Activated B cell treated with CpG ODN at 0.5 μM for 24 hours (primary cell): Measurements from ENCODE around the gene MYOZ3. TPM values are rescaled to one million over a fixed set of nuclear protein-coding genes. Genes with fewer than 3 reads are reported as not detected.
A peak's percentile ranks its signal among the peaks of the same experiment; 100 is the strongest.

Source experiments
- ATAC-seq: fragments of 200-7000 bp; cut with Tn5 transposase; one replicate; pipeline ENCODE4 v1.10.0; 2021; ENCODE audit warnings: low read depth, mild to moderate bottlenecking, moderate library complexity
- CTCF ChIA-PET: fragments of 350-600 bp; sonication (Branson Sonifier 250); formaldehyde crosslinking; loops from one replicate; lab custom pipeline; 2021; ENCODE audit warnings: antibody characterized with exemption; lab: Charles Lee
- POLR2A ChIA-PET: fragments of 350-600 bp; sonication (Branson Sonifier 250); formaldehyde crosslinking; loops from one replicate; lab custom pipeline; 2021; ENCODE audit warnings: antibody characterized with exemption; lab: Charles Lee
- DNase-seq: peaks from one replicate; pipeline ENCODE4 v3.0.0; 2022
- H3K27ac Mint-ChIP-seq: one replicate; pipeline ENCODE4 v1.8.0; 2020; ENCODE audit warnings: mixed read lengths
- H3K27me3 Mint-ChIP-seq: one replicate; pipeline ENCODE4 v1.8.0; 2021; ENCODE audit warnings: mixed read lengths
- H3K36me3 Mint-ChIP-seq: one replicate; pipeline ENCODE4 v1.8.0; 2021; ENCODE audit warnings: low read depth, mixed read lengths
- H3K4me1 Mint-ChIP-seq: one replicate; pipeline ENCODE4 v1.8.0; 2021; ENCODE audit warnings: mixed read lengths
- H3K4me3 Mint-ChIP-seq: one replicate; pipeline ENCODE4 v1.8.0; 2020; ENCODE audit warnings: mild to moderate bottlenecking, mixed read lengths
- H3K9me3 Mint-ChIP-seq: one replicate; pipeline ENCODE4 v1.8.0; 2020; ENCODE audit warnings: mixed read lengths
- CTCF ChIP-seq: fragments of 200-600 bp; IDR thresholded peaks from one replicate; pipeline ENCODE4 v1.8.0; 2022; ENCODE audit warnings: antibody characterized with exemption, mild to moderate bottlenecking
- intact Hi-C: fragments of 100-400 bp; cut with micrococcal nuclease; formaldehyde crosslinking; loops from one replicate; pipeline ENCODE4 v1.15.1; 2024
- total RNA-seq: library from RNA; stranded (reverse); gene quantifications from 2 replicates; pipeline ENCODE4 v1.2.3, GENCODE V29; 2022

MYOZ3 gene
- total RNA-seq, 1 donor from 2014 or later = 0.18 TPM

- POLR2A ChIA-PET = interaction anchor here (0.6 to 2.0 kb wide), 18 partner anchors 11 to 1071 kb away, joined by 3 to 25 read pairs (median 6); partner anchors contain the start of genes CD74, DCTN4, G3BP1 and GM2A
- H3K27ac Mint-ChIP-seq = no peak overlapping the region
- H3K27me3 Mint-ChIP-seq = no peaks in the 10 kb centered on the region
- CTCF ChIA-PET = interaction anchor here (0.7 to 3.2 kb wide), 7 partner anchors 8 to 465 kb away, joined by 3 to 22 read pairs (median 4); no protein-coding TSS in a partner anchor
- no peaks in the 10 kb centered on the region for H3K9me3 Mint-ChIP-seq
- TF ChIP-seq CTCF = no peak
- no peak overlapping the region for H3K4me3 Mint-ChIP-seq
- H3K4me1 Mint-ChIP-seq = peaks cover 6% of the 10 kb centered on the region
- DNase-seq = no peak
- peaks cover 36% of the 10 kb centered on the region for H3K36me3 Mint-ChIP-seq
- no peak for ATAC-seq
- intact Hi-C loops = loop anchor here (1.0 to 5.0 kb wide), 6 partner anchors 43 to 457 kb away; partner anchors contain the start of gene ANXA6
Measured at GRCh38 chr5:150700246-150700593, 39.2 kb downstream of the MYOZ3 start.

GRCh38 chr5:150700594-150701377, 39.7 kb downstream of the MYOZ3 start, which contains the start of gene RBM22:
Gene RBM22, minus strand, starts transcription at chr5:150701062. Its CDS starts 77 bp downstream, at chr5:150700985.
- Mint-ChIP-seq H3K9me3 (no peaks in the 10 kb centered on the region), H3K27me3 (no peaks in the 10 kb centered on the region), H3K27ac (no peak within 1 kb of the TSS), H3K4me1 (peaks cover 6% of the 10 kb centered on the region), H3K4me3 (no peak within 1 kb of the TSS), H3K36me3 (peaks cover 30% of the 10 kb centered on the region)
- POLR2A ChIA-PET = interaction anchor here (0.6 to 2.0 kb wide), 18 partner anchors 12 to 1071 kb away, joined by 3 to 25 read pairs (median 6); partner anchors contain the start of genes CD74, DCTN4, G3BP1 and GM2A
- CTCF ChIA-PET = interaction anchor here (0.7 to 3.2 kb wide), 9 partner anchors 8 to 464 kb away, joined by 3 to 22 read pairs (median 4); no protein-coding TSS in a partner anchor
- DNase-seq = peak; percentile 84
- intact Hi-C loops = loop anchor here (1.0 to 5.0 kb wide), 8 partner anchors 44 to 457 kb away; partner anchors contain the start of genes ANXA6 and RPS14
- ATAC-seq = peak; percentile 95
- no peak for TF ChIP-seq CTCF

GRCh38 chr5:150703762-150704161, 42.7 kb downstream of the MYOZ3 start:
- peaks cover 22% of the 10 kb centered on the region for H3K36me3 Mint-ChIP-seq
- DNase-seq (no peak), ATAC-seq (no peak)
- H3K27ac Mint-ChIP-seq = no peak overlapping the region
- POLR2A ChIA-PET = interaction anchor here (0.6 kb wide), 1 partner anchor 61 kb away, joined by 6 read pairs; no protein-coding TSS in a partner anchor
- CTCF ChIA-PET = no interaction called here
- H3K4me1 Mint-ChIP-seq = peaks cover 4% of the 10 kb centered on the region
- intact Hi-C loops = loop anchor here (5.0 kb wide), 1 partner anchor 454 kb away; the partner anchor contains the start of gene ANXA6
- H3K4me3 Mint-ChIP-seq = no peak overlapping the region
- H3K27me3 Mint-ChIP-seq = no peaks in the 10 kb centered on the region
- TF ChIP-seq CTCF = no peak
- H3K9me3 Mint-ChIP-seq = no peaks in the 10 kb centered on the region

- Mint-ChIP-seq H3K9me3 (no peaks in the 10 kb centered on the region), H3K4me1 (no peaks in the 10 kb centered on the region), H3K36me3 (peaks cover 43% of the 10 kb centered on the region), H3K27me3 (no peaks in the 10 kb centered on the region), H3K27ac (no peak overlapping the region), H3K4me3 (no peak overlapping the region)
- intact Hi-C loops = no loop called here
- ChIA-PET POLR2A (no interaction called here), CTCF (interaction anchor here (2.8 kb wide), 1 partner anchor 146 kb away, joined by 14 read pairs; no protein-coding TSS in a partner anchor)
- TF ChIP-seq CTCF = no peak
- no peak for ATAC-seq
- DNase-seq = no peak
Measured at GRCh38 chr5:150706776-150707390, 45.8 kb downstream of the MYOZ3 start.
